Heart left ventricle (tissue), 13 donors: ENCODE data around the gene CRISPLD2.

Experiments
- CTCF ChIP-seq, 12 donors: fragments of 200-600 bp; sonication (generic) in 4 of 12; IDR thresholded peaks; one replicate each; pipeline versions ENCODE4 v1.5.0 to v1.8.0; 2018 to 2022; ENCODE audit warnings: antibody characterized with exemption in 12 of 12, mild to moderate bottlenecking in 5 of 12
- POLR2A ChIP-seq, 2 donors: fragments of 450-650 bp; IDR thresholded peaks; one replicate each; pipeline ENCODE4 v1.6.1; 2017; ENCODE audit warnings: antibody characterized with exemption in 2 of 2, mild to moderate bottlenecking in 2 of 2, moderate library complexity in 2 of 2
- donor health status: ischemic (EF 13 %, LVEDD 7.1; RV severe dilation, severe dysfunction).
- donor health status: DM: no; HTN: yes; CAD: no.
- donor health status: DM: no; HTN: no; CAD: no.
- donor health status: ischemic (EF 25% LVEDD 6.9; RV normal size, moderate dysfunction).
- donor health status: ischemic (EF 25% LVEDD 5.7; RV mildly dilated, moderate dysfunction).
- donor health status: ischemic (EF 35%, LVEDD 5.7; RV mildly dilated, moderate dysfunction).
- donor health status: nonischemic (EF 11% LVEDD 7.7; RV severe dilation, severe dysfunction).
- donor health status: DM: yes; HTN: yes; CAD: no.
- donor health status: PGD.
- donor health status: ischemic (EF 29% LVEDD 5.4; RV normal size, mild dysfunction).
- donor health status: nonischemic (EF 23%, LVEDD 6.1; RV moderate dilation, normal function).

DNA sequence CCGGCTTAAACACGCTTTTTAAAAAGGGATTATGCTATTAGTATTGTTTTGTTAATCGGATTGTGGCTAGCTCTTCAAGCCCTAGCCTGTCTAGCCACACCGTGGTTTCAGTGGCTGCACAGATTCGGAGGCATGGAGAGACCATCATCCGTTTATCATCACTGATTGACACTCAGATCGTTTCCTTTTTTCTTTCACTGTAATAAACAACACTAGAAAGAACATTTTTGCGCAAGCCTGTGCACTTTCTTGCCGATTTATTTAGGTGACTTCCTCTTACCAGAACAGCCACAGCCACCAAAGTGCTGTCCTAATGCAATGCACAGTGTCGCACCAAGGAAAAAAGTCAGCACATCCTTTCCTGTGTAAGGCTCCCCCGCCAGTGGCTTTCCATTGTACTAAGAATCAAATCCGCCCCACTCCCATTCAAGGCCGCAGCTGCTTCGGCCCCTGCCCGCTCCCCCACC lies 78.2 kb downstream of the CRISPLD2 start:
- TF ChIP-seq CTCF (IDR thresholded peaks at IDR 0.05) (no peak), POLR2A (IDR thresholded peaks at IDR 0.05) (no peak)
